Activated T-cell treated with anti-CD3 and anti-CD28 coated beads, Interleukin-2, amount 50 U/mL, for 1 hour (primary cell): ENCODE measurements around the gene ULBP1.
"Not testable (repeated sequence)": the region's sequence is repeated elsewhere in the genome, so short reads cannot be mapped to it uniquely, and the experiment has no call there.

Experiments used
- DNase-seq: peaks from one replicate; pipeline ENCODE4 v3.0.0-alpha.2; 2020

The ULBP1 gene

DNA sequence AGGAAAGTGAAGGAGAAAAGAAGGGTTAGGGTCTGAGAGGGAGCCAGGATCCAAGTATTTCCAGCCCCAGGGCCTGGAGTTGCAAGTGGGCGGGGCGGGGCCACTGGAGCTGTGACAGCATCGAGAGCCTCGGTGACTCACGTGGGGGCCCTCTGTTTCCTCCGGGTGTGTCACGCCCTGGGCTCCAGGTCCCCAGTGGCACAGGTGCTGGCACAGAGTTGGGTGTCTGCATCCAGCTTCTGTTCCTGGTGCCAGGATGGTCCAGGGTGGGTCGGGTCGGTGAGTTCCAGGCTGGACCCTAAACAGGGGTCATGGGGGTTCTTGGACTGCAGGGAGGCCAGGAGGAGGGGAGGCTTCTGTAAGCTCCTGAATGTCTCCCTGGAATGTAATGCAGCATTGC, 44.8 kb downstream of the ULBP1 start:
- no peak for DNase-seq

- not testable (repeated sequence) for DNase-seq
Observed at GRCh38 chr6:150012846-150013784, 49.4 kb downstream of the ULBP1 start.

- not testable (repeated sequence) for DNase-seq
Observed at GRCh38 chr6:150013785-150014622, 50.3 kb downstream of the ULBP1 start.

DNA sequence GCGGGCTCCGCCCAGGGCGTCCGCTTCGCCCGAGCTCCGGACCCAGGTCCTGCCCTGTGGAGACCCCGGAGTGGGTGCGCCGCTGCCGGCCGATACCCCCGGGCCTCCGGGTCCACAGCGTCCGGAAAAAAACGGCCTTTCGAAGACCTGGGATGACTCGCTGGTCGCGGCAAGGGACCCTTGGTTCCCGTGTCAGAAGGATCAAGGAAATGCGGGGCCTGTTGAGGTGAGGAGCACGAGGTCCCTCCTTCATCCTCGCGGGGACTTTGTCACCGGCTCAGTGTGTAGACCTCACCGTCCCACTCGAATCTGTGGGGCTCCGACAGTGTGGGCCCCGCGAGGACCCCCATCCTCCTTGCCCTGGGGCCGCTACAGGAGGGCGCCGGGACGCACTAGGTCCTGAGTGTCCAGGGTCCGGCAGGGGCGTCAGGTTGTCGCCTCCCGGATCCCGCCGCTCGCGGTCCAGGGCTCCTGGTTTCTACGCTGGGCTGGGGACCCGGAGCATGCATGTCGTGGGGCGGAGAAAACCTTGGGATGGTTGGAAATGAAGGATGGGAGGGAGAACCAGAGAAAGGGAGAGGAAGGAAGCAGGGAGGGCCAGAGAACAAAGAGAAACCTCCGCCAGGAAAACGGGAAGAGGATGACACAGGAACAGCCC, 51.0 kb downstream of the ULBP1 start:
- not testable (repeated sequence) for DNase-seq

DNA sequence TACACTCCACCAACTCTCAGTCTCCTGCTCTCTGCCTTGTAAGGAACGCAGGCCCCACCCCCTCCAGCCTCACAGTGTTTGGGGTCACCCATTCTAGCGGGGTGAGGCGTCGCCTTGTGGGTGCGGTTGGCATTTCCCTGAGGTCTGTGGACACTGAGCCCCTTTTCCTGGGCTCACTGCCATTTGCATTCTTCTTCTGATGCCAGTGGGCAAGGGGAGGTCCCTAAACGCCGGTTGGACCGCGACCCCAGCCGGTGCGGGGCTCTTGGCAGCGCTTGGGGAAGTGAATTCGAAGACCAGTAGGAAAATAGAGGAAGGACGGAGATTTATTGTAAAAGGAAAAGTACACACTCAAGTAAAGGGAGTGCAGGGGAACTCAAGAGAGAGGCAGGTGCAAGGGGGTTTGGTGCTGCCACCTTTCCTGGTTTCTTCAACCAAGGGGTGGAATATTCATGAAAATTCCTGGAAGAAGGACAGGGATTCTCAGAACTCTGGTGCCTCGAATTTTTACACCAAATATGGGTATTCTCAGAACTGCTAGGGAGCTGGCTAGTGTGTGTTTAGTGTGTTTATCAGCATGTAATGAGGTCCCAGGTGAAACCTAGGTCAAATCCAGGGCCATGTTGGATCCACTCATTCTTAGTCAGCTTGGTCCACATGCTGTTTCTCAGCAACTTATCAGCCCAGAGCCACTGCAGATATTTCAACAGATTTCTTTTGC, 51.7 kb downstream of the ULBP1 start:
- not testable (repeated sequence) for DNase-seq

DNA sequence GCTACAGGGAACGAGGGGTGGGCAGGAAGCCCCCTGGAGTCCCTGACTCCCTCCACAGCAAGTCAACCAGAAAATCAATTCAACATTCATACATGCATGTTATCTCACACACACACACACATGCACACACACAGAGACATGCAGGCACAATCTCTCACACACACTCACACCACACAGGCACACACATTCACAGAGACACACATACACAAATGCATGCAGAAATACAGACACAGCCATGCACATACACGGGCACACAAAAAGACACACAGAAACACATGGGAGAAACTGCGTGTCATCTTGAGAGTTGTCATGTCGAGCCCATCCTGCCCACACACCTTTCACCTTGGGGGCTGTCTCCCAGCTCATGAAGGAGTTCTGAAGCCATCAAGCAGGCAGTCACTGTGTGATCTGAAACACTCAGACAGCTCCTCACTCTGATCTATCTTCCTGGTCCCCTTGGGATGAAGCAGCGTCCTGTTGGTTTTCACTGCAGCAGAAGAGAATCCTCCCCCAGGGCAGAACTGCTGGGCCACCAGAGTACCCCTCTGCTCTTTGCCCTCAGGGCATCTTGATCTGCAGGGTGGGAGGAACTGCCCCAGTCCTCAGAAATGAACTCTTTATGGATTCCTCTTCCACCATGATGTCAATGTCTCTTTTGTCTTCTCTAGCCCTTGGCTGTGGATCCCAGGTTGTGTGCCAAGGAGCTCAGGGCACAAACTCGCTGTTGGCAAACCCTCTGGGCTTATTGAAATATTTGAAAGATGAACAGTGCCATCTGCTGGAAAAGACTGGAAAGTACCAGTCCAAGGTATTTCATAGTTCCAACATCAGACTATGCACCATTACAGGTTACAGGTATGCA, 52.8 kb downstream of the ULBP1 start:
- peak; percentile 56 for DNase-seq

- DNase-seq = not testable (repeated sequence)
Observed at GRCh38 chr6:150017186-150017521, 53.4 kb downstream of the ULBP1 start.

DNA sequence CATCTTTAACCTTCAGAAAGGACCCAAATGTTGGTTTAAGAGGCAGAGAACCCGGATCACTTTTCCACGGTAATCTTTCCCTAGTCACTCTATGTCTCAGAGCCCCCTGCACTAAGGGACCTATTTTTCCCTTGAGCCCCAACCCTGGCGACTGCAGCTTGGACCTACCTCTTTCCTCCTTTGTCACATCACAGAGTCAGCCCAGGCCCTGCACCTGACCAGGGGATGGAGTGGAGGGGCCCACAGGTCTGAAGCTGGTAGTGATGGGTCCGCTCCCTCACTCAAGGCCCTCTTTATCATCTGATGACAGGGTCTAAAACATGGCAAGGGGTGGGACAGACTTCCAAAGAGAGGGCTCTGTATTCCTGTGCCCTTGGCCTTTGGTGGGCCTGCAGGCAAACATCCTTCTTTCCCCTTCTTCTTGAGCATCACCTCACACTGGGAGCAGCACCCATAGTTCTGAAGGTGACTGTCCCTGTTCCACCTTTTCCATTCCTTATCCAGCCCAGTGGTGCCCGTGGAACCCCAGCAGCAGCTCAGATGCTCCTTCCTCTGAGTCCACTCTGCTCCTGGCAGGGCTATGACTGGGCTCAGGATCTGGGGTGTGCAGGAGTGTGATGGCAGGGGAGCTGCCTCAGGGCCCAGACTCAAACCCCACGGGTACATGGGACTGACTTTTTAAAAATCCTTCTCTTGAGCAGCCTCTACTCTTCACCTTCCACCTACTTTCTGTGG, 55.3 kb downstream of the ULBP1 start:
- no peak for DNase-seq

DNA sequence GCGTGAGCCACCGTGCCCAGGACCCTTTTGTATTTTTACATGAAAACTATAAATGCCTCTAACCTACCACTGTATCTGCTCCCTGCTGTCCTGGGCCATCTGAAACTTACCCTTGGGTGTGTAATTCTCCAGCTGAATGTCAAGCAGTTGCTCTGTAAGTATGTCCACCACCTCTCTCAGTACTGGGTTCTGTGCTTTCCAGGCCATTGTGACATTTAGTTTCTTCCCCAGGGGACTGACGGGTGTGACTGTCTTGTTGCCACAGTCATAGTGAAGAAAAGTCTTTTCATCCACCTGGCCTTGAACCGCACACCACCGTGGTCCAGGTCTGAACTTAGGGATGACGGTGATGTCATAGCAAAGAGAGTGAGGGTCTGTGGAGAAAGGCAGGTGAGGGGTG, 58.1 kb downstream of the ULBP1 start:
- DNase-seq = not testable (repeated sequence)
